Activated CD4-positive, alpha-beta T cell treated with anti-CD3 and anti-CD28 coated beads, Interleukin-2, Interleukin-4, amounts not matched to agents 100 ng/mL and 50 ng/mL, durations not matched to agents 16 hours and 8 hours (primary cell): Measurements from ENCODE around the gene PDGFD.

ENCODE experiments used
- DNase-seq: peaks from one replicate; pipeline ENCODE4 v3.0.0-alpha.2; 2020; ENCODE audit warnings: low spot score

The PDGFD gene

GRCh38 chr11:104145062-104145461 is 18.9 kb downstream of the PDGFD start:
- DNase-seq = no peak

DNA sequence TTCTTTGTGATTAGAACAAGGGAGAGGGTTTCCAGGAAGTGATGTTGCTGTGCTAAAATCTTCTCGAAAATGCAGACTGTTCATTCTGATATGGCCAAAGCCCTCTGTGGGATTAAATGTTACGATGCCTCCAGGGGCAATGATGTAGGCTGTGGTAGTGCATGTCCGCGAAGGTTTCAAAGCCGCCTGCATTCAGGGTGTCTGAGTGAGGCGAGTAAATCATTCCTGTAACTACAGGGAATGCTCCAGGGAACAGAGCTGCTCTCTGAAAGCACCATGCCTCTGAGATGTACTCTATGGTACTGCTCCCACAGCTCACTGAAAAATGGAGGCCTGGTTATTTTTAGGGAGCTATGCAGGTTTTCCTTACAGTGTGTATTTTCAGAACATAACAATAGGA is 21.2 kb downstream of the PDGFD start:
- no peak for DNase-seq

DNA sequence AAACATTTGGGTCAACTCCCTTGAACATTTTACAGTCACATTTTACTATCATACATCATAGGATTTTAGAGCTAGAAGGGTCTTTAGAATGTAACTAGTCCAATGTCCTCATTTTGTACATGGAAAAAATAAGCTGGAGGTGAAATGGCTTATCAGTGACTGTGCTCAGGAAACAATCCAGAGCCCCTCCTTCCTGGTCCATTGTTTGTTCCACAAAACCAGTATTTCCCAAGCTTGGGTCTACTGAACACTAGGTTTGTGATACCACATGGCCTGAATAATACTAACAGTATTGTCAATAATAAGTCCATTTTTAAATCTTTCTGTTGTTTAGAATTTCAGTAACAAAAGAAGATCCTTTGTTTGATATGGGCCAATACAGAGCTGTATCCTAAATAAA is 27.1 kb downstream of the PDGFD start:
- DNase-seq = no peak

DNA sequence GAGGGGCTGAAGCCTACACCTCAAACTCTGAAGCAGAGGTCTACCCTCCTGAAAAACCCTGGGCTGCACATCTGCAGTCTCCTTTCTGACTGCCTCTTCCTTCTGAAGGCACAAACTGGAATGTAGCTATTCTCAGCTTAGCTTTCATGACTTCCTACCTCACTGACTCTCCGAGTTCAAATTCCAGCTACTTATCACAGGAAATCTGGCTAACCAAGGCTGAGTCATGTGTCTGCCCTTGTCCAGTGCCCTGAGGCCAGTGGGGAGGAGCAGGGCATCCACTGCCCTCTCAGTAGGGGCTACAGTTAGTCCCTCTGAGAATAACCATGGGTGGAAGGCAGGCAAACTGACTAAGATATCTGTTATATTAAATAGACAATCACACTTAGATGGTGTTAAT is 29.2 kb downstream of the PDGFD start:
- no peak for DNase-seq

- no peak for DNase-seq
These were observed 33.8 kb downstream of the PDGFD start for GRCh38 chr11:104130161-104130560.

DNA sequence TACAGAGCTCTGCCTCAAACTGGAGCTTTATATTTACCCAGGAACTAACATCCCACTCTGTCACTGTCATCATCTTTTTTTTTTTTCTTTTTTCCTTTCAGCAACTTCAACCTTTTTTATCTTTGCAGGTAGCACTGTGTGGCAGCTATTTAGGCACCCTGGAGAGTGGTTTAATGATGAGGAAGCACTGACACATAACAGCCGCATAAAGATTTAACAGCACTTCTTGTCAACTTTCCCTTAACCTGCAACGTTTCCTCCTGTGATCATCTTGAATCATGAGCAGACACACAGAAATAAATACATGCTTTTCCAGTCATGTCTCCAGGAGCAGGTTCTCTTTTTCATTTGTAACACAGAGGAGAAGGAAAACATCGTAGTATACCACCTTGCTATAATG is 34.8 kb downstream of the PDGFD start:
- no peak for DNase-seq

DNA sequence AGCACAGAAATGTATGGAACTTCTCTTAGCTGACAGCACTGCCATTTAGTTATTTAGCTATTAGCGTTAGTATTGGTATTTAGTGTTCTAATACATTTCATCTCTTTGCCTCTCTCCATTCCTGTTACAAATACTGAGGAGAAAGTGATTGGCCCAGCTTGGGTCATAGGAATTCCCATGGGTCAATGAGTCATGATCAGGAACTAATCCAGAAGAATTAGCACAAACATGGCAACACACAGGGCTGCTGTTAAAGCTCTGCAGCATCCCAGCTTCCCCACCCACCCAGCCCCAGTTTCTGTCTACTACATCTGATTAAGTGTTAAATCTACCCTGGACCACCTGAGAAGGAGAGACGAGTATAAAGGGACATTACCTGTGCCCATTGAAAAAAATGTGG is 36.1 kb downstream of the PDGFD start:
- DNase-seq = no peak

DNA sequence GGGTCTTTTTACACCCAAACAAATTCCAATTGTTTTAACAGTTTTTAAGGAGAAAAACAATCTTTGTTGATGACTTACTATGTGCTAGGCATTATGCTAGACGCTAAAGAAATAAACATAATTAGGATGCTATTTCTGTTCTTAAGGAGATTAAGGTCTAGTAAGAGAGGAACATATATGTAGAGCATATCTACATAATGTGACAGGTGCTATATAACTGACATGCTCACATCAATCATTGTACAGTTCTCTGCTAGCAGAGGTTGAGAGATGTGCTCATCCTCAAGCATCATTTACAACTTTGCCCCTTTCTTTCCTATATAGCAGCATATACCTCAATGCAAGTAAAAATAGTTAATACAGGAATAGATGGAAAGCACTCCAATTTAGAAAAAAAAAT is 37.5 kb downstream of the PDGFD start:
- DNase-seq = no peak

GRCh38 chr11:104124979-104125378 is 39.0 kb downstream of the PDGFD start:
- no peak for DNase-seq

- no peak for DNase-seq
These were observed 41.1 kb downstream of the PDGFD start for GRCh38 chr11:104122836-104123235.

- no peak for DNase-seq
These were observed 41.8 kb downstream of the PDGFD start for GRCh38 chr11:104122011-104122635.

DNA sequence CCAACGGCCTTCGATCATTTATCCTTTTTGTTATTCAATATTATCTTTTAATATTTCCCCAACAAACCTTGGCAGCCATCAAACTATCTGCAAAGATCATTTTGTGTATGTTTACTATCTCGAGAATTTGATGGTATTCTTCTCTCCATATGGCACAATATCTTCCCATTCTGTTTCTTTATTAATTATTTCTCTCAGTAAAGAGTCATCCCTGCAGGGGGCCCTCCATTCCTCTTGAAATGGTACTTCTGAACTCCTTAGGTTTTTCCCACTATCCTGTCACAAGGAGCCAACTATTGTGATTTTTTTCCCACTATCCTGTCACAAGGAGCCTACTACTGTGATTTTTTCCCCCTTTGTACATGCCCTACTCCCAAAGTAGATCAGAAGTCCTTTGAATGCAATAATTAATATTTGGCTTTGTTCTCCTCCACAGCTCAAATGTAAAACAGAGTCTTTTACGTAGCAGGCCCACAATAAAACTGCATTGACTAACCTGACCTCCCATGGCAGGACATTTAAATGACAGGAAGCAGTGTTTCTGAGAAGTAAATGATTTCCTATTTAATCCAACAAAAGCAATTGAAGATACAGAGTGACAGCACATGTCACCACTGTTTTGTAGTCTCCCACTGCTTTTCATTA is 43.3 kb downstream of the PDGFD start:
- DNase-seq = no peak

DNA sequence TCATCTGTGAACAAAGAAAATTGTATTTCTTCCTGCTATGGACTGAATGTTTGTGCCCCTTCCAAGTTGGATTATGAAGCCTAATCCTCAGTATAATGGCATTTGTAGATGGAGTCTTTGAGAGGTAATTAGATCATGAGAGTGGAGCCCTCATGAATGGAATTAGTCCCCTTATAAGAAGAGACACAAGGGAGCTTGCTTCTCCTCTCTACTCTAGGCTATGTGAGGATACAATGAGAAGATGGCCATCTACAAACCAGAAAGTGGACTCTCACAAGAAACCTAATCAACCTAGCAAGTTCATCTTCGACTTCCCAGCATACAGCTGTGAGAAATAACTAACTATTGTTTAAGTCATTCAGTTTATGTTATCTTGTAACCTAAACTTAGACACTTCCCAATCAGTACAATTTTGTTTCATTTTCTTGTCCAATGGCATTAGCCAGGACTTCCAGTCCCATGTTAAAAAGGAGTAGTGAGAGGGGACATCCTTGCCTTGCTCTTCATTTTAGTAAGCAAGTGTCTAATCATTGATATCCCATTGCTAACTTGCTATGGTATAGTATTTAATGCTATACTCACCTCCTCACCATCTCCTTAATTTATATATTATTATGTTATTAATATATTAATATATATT is 45.7 kb downstream of the PDGFD start:
- DNase-seq = no peak

DNA sequence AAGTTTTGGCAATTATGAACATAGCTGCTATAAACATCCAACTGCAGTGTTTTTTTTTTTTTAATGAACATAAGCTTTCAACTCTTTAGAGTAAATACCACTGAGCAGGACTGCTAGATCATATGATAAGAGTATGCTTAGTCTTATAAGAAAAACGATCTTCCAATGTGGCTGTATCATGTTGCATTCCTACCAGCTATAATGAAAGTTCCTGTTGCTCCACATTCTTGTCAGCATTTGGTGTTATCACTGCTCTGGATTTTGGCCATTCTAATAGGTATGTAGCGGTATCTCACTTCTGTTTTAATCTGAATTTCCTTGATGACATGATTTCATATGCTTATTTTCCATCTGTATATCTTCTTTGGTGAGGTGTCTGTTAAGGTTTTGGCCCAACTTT is 50.4 kb downstream of the PDGFD start:
- DNase-seq = no peak

- DNase-seq = no peak
These were observed 57.7 kb downstream of the PDGFD start for GRCh38 chr11:104106136-104106754.

DNA sequence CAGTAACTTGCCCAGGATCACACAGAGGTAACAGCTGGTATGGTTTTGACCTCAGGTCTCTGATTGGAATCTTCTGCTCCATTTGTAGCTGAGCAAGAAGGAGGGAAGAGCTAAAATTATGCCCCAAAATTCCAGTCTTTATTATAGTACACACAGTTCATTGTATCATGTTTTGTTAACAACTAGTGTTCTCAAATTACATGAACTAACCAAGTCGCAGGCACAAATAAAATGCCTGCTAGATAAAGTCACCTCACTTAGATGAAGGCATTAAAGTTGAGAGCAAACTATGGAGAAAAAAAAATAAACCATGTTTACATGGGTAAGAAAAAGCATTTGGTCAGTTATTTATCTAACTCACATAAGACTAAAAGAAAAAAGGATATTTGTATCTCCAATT is 58.8 kb downstream of the PDGFD start:
- DNase-seq = no peak

GRCh38 chr11:104104664-104105063 is 59.3 kb downstream of the PDGFD start:
- no peak for DNase-seq

GRCh38 chr11:104104201-104104600 is 59.7 kb downstream of the PDGFD start:
- no peak for DNase-seq

DNA sequence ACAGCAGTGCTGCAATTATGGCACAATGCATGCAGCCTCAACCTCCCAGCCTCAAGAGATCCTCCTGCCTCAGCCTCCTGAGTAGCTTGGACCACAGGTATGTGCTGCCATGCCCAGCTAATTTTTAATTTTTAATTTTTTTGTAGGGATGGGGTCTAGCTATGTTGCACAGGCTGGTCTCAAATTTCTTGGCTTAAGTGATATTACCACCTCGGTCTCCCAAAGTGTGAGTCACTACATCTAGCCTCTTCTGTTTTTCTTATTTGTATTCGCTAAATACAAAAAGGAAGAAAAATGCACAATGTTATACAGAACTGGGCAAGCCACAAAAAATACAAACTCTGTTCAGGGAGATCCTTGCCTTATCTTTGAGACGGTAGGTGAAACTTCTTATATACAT is 65.4 kb downstream of the PDGFD start:
- DNase-seq = no peak

DNA sequence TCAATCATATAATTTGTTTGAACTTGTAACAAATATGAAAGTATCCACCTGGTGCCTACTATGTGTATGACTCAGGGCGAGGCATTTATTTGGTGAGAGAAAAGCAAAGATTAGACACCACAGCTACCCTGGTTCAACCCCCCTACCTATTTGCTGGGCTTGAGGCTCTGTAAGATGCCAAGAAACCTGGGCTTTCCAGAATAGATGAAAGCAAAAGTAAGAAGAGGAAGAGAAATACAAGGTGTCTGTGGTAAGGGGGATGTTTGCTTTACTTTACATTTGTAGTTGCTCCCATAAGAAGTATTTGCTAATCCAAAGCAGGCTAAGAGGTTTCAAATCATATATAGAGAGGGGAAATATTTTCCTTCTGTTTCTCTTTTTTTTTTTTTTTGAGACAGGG is 65.8 kb downstream of the PDGFD start:
- no peak for DNase-seq

DNA sequence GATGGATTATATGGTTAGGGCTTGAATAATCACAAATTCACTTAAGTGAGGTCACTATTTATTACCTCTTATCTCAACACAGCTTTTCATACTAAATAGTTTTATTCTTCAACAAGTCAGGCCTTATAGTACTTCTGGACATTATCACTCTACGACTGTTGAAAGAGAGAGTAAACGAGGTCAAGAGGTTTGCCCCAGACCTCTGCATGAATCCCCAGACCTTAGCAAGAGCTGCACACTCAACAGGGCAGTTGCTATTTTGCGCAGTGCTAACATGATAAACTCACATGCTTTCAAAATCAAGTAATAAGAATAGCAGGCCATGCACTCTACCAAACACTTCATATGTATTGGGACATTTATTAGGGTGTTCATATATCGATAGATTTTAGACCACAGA is 67.0 kb downstream of the PDGFD start:
- DNase-seq = no peak

DNA sequence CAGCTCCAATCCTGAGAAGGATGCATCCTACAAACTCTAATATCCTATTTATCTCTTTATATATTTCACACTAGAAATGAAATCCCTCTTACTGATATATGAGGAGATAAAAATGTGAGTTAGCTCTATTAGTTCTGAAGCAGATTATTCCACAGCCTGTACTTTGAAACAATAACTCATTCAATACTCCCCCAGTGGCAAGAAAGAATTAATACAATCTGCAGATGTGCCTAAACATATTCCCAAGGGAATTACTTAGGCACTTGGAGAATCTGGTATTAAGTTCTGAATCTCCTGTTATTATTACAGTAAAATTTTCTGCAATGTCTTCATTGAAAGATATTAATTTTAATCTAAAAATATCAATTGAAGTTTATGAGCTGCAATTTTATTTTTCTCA is 68.2 kb downstream of the PDGFD start:
- no peak for DNase-seq

DNA sequence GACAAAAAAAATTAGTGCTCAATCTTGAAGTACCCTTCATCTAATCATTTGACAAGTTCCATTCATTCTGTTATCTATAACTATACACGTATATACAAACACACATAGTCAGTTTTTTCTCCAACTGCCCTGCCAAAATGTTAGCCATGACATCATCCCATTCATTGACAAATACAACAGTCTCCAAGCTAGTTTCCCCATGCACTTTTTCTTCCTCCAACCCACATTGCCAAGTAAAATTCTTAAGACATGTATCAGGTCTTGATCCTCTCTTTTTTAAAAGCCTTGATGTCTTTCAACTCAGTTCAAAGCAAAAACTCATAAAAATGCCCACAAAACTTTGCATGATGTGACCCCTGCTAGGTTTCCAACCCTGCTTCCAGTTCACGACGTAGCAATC is 69.4 kb downstream of the PDGFD start:
- DNase-seq = no peak
